Suprapubic skin (tissue), 3 donors: Measurements from ENCODE around the gene UFL1.

Experiments
- POLR2AphosphoS5 ChIP-seq, 3 donors: sonication (generic); formaldehyde crosslinking; IDR thresholded peaks; one replicate each; pipeline ENCODE4 v1.6.1; 2017; ENCODE audit warnings: antibody characterized with exemption in 3 of 3
- TF ChIP-seq, protein P1 (sequence below), 2 donors: fragments of 200-600 bp in 1 of 2; fragments of 450-650 bp in 1 of 2; sonication (generic) in 1 of 2; IDR thresholded peaks; one replicate each; pipeline ENCODE4 v1.5.1; 2016 to 2019; ENCODE audit warnings: antibody characterized with exemption in 2 of 2, mild to moderate bottlenecking in 1 of 2, moderate library complexity in 1 of 2

DNA sequence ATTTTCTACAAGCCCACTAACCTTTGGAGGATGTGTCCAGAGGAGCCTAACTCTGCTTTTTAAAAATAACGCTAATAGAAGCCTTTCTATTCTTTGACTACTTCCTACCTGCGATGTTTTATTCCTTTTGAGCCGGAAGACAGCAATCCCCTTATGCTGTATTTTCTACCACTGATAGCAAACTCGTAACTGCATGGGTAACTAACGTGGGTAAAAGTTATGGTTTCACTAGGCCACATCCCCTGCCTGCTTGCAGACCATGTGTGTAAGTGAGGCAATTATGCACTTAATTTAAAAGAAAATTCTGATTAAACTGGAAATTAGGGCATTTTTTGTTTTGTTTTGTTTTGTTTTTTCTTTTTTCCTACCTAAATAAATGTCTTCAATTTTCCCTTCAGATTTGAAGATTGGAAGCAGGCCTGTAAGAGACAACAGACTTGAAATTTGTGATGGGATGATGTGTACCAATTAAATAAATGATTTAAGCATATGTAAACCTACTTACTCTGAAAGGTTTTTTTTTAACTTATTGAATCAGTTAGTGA, 931 bp downstream of the UFL1 start:
- TF ChIP-seq, protein P1, sequence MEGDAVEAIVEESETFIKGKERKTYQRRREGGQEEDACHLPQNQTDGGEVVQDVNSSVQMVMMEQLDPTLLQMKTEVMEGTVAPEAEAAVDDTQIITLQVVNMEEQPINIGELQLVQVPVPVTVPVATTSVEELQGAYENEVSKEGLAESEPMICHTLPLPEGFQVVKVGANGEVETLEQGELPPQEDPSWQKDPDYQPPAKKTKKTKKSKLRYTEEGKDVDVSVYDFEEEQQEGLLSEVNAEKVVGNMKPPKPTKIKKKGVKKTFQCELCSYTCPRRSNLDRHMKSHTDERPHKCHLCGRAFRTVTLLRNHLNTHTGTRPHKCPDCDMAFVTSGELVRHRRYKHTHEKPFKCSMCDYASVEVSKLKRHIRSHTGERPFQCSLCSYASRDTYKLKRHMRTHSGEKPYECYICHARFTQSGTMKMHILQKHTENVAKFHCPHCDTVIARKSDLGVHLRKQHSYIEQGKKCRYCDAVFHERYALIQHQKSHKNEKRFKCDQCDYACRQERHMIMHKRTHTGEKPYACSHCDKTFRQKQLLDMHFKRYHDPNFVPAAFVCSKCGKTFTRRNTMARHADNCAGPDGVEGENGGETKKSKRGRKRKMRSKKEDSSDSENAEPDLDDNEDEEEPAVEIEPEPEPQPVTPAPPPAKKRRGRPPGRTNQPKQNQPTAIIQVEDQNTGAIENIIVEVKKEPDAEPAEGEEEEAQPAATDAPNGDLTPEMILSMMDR (IDR thresholded peaks at IDR 0.05), result no peak
- TF ChIP-seq POLR2AphosphoS5 (IDR thresholded peaks at IDR 0.05), result no peak
